Cardiac septum (tissue), 1 donor: ENCODE data around the gene SPHK2. TPM values are rescaled to one million over a fixed set of nuclear protein-coding genes. Genes with fewer than 3 reads are reported as not detected.
"Not testable (repeated sequence)": the region's sequence is repeated elsewhere in the genome, so short reads cannot be mapped to it uniquely, and the experiment has no call there.

Experiments used
- DNase-seq: peaks from one replicate; pipeline ENCODE4 v3.0.0-alpha.2; 2020; ENCODE audit warnings: low spot score
- intact Hi-C: fragments of 100-400 bp; cut with DNase I; formaldehyde crosslinking; loops from one replicate; pipeline ENCODE4 v1.14.0; 2022
- long read RNA-seq: library from polyadenylated mRNA; unstranded; transcript quantifications from one replicate; pipeline ENCODE4 v2.0.0, GENCODE V29; 2021
- total RNA-seq: library from RNA; stranded (reverse); fragmentation: NEBNext Ultra II Directional; extraction: Animal tissue kit (Norgen Biotek cat#: 25700); gene quantifications from one replicate; pipeline ENCODE4 v1.2.1, GENCODE V29; 2021
- donor health status: DM: no; HTN: no; CAD: no.

The SPHK2 gene, protein sequence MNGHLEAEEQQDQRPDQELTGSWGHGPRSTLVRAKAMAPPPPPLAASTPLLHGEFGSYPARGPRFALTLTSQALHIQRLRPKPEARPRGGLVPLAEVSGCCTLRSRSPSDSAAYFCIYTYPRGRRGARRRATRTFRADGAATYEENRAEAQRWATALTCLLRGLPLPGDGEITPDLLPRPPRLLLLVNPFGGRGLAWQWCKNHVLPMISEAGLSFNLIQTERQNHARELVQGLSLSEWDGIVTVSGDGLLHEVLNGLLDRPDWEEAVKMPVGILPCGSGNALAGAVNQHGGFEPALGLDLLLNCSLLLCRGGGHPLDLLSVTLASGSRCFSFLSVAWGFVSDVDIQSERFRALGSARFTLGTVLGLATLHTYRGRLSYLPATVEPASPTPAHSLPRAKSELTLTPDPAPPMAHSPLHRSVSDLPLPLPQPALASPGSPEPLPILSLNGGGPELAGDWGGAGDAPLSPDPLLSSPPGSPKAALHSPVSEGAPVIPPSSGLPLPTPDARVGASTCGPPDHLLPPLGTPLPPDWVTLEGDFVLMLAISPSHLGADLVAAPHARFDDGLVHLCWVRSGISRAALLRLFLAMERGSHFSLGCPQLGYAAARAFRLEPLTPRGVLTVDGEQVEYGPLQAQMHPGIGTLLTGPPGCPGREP
- total RNA-seq, result 8.5 TPM
- long read RNA-seq, partial matches to known transcripts, result 2 of 9 reads
- long read RNA-seq, other reads (novel, unspliced or antisense), result 2 of 9 reads

DNA sequence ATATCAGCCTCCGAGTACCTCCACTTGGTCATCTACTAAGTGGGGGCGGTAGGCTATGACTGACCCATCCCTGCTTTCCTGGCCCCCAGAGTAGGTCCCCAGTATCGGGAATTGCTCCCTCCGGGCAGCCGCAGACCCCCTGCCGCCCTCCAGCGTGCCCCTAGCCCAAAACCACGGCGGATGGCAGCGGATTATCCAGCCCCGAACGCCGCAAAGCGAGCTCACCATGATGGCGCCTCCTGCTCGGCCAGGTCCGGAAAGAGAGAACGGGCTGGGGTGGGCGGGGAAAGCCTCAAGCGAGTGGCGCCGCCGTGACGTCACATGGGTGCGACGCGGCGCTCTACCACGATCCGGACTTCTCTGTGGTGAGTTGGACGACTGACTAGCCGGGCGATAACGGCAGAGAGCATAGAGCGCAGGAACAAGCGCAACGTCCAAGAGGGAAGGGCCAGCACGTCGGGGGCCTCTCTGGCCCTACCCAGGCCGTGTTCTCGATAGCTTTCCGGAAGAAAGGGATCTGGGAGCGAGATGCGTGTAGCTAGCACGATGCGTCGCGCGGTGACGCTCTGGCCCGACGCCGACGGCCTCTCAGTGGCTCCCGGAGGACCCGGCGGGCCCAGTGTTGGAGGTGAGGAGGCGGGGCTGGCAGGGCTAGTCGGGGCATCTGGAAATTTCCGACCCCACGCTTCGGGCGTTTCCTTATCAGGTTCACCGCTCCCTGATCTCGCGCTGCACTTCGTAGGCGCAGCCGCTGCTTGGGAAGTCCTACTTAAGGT, at the start of gene SPHK2, which contains the start of gene RPL18:
TSS of gene SPHK2 (plus strand) at position 591 of the 776 bp plus-strand sequence. CDS start 1,009 bp downstream, outside the sequence.
TSS of gene RPL18 (minus strand) at position 263 of the 776 bp plus-strand sequence. CDS start at position 228, 35 bp downstream.
- intact Hi-C loops, result no loop called here
- DNase-seq, result peak; percentile 98

DNA sequence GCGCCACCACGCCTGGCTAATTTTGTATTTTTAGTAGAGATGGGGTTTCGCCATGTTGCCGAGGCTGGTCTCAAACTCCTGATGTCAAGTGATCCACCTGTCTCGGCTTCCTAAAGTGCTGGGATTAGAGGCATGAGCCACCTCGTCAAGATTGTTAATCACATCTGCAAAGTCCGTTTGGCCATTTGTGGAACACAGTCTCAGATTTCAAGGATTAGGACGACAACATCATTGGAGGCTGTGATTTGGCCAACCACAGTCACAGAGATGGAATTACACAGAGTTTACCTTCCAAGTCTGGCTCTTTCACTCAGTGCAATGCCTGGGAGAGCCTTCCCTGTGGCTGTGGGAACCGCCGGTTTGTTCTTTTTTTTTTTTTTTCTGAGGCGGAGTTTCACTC, 49.5 kb upstream of the SPHK2 start:
- DNase-seq, result no peak
- intact Hi-C loops, result no loop called here

DNA sequence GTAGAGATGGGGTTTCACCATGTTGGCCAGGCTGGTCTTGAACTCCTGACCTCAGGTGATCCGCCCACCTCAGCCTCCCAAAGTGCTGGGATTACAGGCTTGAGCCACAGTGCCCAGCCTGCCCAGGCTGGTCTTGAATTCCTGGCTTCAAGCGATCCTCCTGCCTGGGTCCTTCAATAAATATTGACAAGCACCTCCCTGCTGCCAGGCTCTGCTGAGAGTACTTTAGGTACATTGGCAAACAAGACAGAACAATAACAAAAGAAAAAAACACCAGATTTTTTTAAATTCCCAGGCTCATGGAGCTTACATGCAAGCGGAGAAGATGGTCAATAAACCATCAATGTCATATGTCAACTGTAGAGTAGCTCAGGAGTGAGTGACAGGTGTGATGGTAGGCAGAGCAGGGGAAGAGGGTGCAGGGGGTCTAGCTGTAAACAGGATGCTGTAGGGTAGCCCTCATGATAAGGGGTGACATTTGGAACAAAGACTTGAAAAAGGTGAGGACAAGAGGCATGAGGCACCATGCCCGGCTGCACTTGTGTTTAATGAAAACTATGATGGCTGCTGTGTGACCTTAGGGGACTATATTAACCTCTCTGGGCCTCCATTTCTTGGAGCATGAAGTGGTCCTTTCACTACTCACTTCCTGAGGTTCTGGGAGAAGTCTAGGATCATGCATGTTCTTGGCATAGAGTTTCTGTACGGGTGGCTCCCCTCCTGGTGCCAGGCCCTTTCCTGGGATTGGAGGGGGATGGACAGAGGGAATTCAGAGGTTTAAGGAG, 47.7 kb upstream of the SPHK2 start:
- intact Hi-C loops, result no loop called here
- no peak for DNase-seq

DNA sequence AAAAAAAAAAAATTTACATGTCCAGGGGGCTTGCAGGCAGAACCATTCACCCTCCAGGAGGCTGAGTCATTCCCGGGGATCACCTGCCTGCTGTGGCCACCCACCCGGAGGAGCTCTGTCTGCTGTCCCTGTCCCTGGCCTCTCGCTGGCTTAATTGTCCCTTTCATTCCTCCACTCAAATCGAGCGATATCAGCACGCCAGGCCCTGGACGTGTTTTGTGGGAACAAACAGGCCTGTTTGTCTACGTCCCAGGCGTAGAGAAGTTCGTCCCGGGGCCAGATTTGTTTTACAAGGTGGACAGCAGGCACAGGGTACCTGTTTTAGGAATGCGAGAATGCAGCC, 46.2 kb upstream of the SPHK2 start:
- intact Hi-C loops, result no loop called here
- no peak for DNase-seq

DNA sequence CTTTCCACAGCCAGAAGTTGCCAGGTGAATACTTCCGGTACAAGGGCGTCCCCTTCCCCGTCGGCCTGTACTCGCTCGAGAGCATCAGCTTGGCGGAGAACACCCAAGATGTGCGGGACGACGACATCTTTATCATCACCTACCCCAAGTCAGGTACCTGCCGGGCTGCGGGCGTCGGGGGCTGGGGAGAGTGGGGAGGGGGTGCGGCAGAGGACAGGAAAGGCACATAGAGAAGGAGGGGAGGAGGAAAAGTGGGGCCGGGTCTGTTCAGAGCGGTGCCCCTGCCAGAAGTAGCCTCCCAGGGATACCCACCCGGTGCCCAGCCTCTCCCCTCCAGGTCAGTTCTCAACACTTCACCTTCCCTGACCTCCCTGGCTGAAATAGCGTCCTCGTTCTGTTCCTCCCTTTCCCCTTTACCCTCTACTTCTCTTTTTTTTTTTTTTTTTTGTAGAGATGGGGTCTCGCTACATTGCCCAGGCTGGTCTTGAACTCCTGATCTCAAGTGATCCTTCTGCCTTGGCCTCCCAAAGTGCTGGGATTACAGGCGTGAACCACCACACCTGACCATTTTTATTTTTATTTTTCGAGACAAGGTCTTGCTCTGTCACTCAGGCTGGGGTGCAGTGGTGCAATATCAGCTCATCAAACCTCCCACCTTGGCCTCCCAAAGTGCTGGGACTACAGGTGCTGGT, 43.2 kb upstream of the SPHK2 start:
- intact Hi-C loops, result no loop called here
- DNase-seq, result no peak

DNA sequence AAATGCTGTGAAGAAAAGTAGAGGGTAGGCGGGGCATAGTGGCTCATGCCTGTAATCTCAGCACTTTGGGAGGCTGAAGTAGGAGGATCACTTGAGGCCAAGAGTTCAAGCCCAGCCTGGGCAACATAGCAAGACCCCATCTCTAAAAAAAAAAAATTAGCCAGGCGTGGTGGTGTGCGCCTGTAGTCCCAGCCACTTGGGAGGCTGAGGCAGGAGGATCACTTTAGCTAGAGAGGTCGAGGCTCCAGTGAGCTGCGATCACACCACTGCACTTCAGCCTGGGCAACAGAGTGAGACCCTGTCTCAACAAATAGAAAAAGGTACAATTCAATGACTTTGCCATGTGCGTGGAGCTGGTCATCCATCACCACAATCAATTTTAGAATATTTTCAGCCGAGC, 41.4 kb upstream of the SPHK2 start:
- intact Hi-C loops, DNase-seq: not testable (repeated sequence)

DNA sequence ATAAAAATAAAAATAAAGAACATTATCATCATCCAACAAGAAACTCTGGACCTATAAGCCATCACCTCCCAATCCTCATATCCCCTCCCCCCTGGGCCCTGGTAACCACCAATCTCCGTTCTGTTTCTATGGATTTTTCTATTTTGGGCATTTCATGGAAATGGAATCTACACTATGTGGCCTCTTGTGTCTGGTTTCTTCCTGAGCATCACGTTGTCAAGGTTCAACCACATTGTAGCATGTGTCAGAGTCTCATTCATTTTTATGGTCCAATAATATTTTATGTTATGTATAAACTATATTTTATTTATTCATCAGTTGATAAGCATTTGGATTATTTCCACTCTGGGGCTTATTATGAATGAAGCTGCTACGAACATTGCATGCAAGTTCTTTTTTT, 40.4 kb upstream of the SPHK2 start:
- DNase-seq, result no peak
- intact Hi-C loops, result no loop called here

DNA sequence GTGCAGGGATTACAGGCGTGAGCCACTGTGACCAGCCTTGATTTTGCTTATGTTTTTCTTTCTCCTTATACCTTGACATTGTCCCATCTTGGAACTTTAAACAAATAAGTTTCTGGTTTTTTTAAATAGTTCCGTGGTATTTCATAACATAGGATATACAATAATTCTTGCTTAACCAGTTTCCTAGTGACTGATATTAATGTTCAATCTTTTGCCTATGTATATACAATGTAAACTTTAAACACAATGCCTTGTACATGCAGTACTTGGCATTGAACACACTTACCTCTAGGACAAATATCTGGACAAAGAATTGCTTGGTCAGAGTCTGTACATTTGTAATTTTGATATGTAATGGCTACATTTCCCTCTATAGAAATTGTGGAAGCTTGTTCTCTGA, 37.1 kb upstream of the SPHK2 start:
- intact Hi-C loops, result no loop called here
- DNase-seq, result no peak

DNA sequence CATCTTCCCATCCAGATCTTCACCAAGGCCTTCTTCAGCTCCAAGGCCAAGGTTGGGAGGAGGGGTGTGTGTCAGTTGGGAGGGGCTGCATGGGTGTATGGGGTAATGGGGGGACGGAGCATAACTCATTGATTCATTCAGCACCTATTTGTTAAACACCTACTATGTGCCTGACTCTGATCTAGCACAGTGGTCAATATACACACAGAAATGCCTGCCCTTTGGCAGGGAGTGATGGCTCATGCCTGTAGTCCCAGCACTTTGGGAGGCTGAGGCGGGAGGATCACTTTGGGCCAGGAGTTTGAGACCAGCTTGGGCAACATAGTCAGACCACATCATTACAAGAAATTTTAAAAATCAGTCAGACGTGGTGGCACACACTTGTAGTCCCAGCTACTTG, 31.9 kb upstream of the SPHK2 start:
- DNase-seq, result no peak
- intact Hi-C loops, result loop anchor here (5.0 kb wide), 4 partner anchors 80 to 320 kb away; partner anchors contain the start of gene GRWD1

DNA sequence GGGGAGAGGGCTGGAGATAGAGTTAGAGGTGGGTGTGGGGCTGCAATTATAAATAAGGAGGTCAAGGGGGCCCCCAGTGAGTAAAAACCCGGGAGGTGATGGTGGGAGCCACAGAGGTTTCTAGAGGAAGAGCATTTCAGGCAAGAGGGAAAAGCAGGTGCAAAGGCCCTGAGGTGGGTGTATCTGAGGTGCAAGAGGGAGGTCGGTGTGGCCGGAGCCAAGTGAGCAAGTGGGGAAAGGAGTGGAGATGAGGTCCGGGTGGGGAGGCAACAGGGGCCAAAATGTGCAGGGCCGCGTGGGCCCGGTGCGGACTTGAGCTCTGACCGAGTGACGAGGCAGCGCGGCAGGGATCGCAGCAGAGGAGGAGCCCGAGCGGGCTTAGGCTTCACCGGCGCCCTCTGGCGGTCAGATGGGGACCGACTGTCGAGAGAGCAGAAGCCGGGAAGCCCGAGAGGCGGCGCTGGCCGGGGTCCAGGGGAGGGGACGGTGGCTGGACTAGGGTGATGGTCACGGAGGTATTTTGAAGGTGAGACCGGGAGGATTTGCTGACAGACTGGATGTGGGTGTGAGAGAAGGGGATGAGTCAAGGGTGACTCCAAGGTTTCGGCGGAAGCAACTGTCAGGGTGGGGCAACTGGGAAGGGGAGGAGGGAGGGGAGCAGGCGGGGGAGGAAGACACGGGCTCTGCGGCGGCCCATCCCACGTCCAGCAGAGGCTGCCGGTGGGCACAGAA, 30.5 kb upstream of the SPHK2 start:
- peak; percentile 96 for DNase-seq
- intact Hi-C loops, result loop anchor here (5.0 kb wide), 4 partner anchors 82 to 322 kb away; partner anchors contain the start of gene GRWD1

DNA sequence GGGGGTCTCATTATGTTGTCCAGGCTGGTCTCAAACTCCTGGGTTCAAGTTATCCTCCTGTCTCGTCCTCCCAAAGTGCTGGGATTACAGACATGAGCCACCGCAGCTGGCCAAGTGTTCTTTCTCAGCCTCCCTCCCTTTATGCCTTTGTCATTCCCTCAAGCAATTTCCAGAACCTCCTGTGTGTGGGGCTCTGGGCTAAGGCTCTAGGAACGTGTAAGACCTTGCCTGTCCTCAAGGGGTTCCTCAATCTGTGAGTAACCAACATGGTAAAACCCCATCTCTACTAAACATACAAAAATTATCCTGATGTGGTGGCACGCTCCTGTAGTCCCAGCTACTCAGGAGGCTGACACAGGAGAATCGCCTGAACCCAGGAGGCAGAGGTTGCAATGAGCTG, 28.3 kb upstream of the SPHK2 start:
- DNase-seq, result no peak
- intact Hi-C loops, result no loop called here

DNA sequence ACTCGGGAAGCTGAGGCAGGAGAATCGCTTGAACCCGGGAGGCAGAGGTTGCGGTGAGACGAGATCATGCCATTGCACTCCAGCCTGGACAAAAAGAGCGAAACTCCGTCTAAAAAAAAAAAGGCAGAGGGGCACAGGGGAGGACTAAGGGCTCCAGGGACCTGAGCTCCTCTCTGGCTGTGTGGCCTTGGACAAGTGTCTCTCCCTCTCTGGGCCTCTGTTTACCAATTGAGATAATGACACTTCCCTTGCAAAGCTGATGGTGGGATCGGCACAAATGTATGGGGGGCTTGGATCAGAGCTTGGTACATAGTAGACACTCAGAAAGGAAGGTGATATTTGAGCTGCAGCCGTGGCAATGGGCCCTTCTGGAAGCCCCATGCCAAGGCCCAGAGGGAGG, 24.1 kb upstream of the SPHK2 start:
- DNase-seq, result no peak
- intact Hi-C loops, result no loop called here

DNA sequence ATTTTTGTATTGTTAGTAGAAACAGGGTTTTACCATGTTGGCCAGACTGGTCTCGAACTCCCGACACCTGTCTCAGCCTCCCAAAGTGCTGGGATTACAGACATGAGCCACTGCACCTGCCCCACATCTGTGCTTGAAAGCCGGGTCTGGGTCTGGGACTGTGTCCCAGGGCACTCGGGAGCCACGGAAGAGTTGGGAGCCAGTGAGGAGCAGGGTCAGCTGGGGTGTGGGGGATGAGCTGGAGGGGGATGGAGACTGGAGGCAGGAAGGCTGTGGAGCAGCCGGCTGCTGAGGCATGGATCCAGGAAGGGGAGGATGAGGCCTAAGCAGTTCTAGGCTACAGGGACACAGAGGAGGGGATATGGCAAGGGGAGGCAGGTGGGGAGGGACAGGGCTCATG, 23.5 kb upstream of the SPHK2 start:
- no peak for DNase-seq
- intact Hi-C loops, result no loop called here

DNA sequence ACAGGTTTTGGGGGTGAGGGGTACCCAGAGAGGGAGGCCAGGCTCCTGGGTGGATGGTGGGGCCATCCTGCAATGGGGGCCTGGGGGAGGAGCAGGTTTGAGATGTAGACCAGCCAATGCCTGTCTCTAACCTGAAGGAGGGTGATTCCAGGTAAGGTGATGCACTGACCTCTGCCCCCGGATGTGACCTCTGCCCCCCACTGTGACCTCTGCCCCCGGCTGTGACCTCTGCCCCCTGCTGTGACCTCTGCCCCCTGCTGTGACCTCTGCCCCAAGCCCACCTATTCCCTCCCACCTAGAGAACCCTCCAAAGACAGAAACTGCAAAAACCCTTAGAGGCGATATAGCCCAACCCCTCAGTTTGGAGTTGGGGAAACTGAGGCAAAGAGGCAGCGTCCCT, 23.1 kb upstream of the SPHK2 start:
- no peak for DNase-seq
- intact Hi-C loops, result no loop called here

DNA sequence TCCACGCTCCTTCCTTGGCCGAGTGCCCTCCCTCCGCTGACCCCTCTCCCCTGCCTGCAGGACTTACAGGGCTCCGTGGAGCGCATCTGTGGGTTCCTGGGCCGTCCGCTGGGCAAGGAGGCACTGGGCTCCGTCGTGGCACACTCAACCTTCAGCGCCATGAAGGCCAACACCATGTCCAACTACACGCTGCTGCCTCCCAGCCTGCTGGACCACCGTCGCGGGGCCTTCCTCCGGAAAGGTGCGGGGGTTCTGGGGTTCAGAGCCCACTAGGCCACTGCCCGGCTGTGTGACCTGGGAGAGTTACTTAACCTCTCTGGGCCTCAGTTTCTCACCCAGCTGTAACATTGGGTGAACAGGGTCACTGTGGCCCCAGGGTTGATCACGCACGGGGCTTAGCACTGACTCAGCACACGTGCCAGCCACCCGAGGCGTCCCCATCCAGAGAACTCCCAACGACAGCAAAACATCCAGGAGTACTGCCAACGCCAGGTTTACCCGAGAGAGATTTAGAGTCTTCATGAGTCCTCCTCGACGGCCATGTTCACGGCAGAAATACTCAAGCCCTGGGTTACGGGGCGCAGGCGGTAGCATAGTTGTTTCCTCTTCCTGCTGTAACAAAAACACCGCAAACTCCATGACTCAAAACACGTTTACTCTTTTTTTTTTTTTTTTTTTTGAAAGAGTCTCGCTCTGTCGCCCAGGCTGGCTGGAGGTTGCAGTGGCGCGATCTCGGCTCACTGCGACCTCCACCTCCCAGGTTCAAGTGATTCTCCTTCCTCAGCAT, 22.4 kb upstream of the SPHK2 start:
- intact Hi-C loops, result no loop called here
- no peak for DNase-seq

DNA sequence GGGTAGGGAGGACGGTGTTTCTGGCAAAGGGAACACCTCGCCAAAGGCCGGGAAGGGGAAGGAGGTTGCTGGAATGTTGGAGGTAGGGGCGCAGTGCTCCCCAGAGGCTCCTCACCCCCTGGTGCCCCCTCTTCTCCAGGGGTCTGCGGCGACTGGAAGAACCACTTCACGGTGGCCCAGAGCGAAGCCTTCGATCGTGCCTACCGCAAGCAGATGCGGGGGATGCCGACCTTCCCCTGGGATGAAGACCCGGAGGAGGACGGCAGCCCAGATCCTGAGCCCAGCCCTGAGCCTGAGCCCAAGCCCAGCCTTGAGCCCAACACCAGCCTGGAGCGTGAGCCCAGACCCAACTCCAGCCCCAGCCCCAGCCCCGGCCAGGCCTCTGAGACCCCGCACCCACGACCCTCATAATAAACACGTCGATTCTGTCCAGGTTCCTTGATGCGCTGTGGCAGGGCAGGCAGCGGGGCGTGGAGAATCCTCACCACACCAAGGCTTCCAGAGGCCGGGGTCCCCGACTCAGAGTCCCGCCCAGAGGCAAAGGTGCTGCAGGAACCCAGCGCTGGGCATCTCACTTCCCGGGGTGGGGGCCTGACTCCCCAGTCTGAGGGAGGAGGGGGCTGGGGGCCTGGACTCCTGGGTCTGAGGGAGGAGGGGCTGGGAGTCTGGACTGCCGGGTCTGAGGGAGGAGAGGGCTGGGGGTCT, 20.2 kb upstream of the SPHK2 start:
- intact Hi-C loops, result no loop called here
- no peak for DNase-seq
